NT2/D1 (cell line): Measurements from ENCODE around the gene C7orf57.

ENCODE experiments used
- SUZ12 ChIP-seq: IDR thresholded peaks from 2 replicates; pipeline ENCODE4 v1.6.1; 2011; ENCODE audit not compliant: insufficient read length, insufficient read depth; ENCODE audit errors: extremely low read depth
- YY1 ChIP-seq: IDR thresholded peaks from 2 replicates; pipeline ENCODE4 v1.6.1; 2011; ENCODE audit not compliant: insufficient read length, insufficient read depth
- ZNF274 ChIP-seq: IDR thresholded peaks from 2 replicates; pipeline ENCODE4 v1.6.1; 2011; ENCODE audit warnings: mild to moderate bottlenecking, low read depth, low read length

GRCh38 chr7:47990592-47990991 is 44.8 kb upstream of the C7orf57 start:
- TF ChIP-seq YY1 (no peak), ZNF274 (no peak), SUZ12 (no peak)
